ENCODE data around the gene NECTIN4. TPM values are rescaled to one million over a fixed set of nuclear protein-coding genes. Genes with fewer than 3 reads are reported as not detected.

The NECTIN4 gene
- polyA plus RNA-seq, 1 experiment: not detected

DNA sequence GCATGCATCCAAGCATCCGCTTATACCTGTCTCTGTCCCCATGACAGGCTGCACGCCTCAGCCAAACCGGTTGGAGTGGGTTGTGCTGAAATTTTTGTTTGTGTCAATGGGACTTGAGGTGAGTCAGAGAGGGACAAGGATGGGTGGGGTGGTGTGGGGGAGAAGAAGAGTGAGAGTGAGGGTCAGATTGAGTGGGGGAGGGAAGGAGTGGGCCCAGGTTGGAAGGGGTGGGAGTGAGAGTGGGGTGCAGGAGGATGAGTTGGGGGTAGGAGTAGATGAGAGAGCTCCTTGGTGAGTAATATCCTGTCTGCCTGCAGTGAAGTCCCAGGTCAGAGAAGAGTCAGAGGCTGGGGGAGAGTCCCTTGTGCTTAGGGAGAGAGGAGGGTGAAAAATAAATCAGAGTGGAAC is 3.3 kb upstream of the NECTIN4 start:
- TF ChIP-seq, protein P1, sequence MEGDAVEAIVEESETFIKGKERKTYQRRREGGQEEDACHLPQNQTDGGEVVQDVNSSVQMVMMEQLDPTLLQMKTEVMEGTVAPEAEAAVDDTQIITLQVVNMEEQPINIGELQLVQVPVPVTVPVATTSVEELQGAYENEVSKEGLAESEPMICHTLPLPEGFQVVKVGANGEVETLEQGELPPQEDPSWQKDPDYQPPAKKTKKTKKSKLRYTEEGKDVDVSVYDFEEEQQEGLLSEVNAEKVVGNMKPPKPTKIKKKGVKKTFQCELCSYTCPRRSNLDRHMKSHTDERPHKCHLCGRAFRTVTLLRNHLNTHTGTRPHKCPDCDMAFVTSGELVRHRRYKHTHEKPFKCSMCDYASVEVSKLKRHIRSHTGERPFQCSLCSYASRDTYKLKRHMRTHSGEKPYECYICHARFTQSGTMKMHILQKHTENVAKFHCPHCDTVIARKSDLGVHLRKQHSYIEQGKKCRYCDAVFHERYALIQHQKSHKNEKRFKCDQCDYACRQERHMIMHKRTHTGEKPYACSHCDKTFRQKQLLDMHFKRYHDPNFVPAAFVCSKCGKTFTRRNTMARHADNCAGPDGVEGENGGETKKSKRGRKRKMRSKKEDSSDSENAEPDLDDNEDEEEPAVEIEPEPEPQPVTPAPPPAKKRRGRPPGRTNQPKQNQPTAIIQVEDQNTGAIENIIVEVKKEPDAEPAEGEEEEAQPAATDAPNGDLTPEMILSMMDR (IDR thresholded peaks at IDR 0.05; ENCODE audit: insufficient read depth, low read depth, low read length): no peak
- H3K36me3 ChIP-seq (ENCODE audit: control insufficient read depth, insufficient read depth, low read length): no peaks in the 10 kb centered on the region
- H3K27me3 ChIP-seq (ENCODE audit: control insufficient read depth, insufficient read depth, low read length): no peaks in the 10 kb centered on the region
- ChIA-PET POLR2A (interaction anchor here (0.5 kb wide), 1 partner anchor 71 kb away, joined by 3 read pairs; the partner anchor contains the start of gene F11R), CTCF (interaction anchor here (0.8 to 8.9 kb wide), 3 partner anchors 17 to 47 kb away, joined by 3 to 132 read pairs (median 4); partner anchors contain the start of genes ARHGAP30 and USF1)
- no peak for DNase-seq (ENCODE audit: low read depth)
- H3K4me3 ChIP-seq (ENCODE audit: low read depth, low read length): no peak overlapping the region

DNA sequence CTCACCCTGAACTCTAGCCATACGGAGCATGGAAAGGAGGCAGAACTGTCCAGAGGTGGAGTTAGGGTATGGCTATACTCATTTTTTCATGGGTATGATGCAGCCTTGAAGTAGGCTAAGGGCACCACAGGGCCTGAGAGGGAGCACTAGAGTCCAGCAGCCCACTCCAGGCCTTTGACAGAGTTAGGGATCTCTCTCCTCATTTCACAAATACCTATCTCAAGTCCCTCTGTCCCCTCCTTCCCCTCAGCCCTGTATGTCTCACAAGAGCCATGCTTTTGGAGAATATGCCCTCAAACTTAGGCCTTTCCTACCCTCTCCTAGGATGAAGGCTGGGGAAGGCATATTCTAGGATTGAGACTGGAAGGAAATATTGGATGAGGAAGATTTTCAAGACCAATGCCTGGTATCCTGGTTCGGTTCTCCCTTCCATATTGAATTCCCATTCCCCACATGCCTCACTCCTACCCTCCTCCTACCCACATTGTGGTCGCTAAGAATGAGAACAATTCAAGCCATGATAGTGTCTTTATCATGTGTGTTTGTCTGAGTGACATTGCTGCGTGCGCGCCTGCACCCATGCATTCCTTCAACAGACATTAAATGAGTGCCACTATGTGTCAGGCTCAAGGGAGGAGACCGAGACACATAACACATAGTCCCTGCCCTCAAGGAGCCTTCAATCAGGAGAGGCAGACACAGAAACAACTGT is 2.6 kb upstream of the NECTIN4 start:
- no peak for DNase-seq (ENCODE audit: low read depth)

DNA sequence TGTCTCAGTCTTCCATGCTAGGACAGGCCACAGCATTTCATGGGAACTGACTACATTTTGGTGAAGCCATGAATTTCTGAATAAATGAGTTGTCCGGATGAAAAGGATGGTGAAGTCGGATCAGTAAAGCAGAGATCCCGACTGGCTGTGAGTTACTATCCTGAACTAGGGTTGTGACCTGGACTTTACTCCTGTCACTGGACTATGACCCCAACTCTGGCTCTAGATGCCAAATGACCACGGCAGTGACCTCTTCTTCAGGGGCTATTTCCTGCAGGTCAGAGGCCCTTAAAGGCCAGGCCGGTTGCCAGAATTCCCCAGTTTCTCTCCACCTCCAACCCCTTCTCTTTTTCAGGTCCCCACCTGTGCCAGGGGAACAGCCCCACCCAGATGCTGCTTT is 1.7 kb upstream of the NECTIN4 start:
- no peak overlapping the region for H3K4me3 ChIP-seq (ENCODE audit: low read depth, low read length)
- TF ChIP-seq, protein P1 (IDR thresholded peaks at IDR 0.05; ENCODE audit: insufficient read depth, low read depth, low read length): no peak
- ChIA-PET CTCF (no interaction called here), POLR2A (interaction anchor here (0.6 kb wide), 1 partner anchor 13 kb away, joined by 3 read pairs; no protein-coding TSS in a partner anchor)
- no peaks in the 10 kb centered on the region for H3K36me3 ChIP-seq (ENCODE audit: control insufficient read depth, insufficient read depth, low read length)
- no peaks in the 10 kb centered on the region for H3K27me3 ChIP-seq (ENCODE audit: control insufficient read depth, insufficient read depth, low read length)
- no peak for DNase-seq (ENCODE audit: low read depth)

More for the DNA sequence above, 2.6 kb upstream of the NECTIN4 start:
- TF ChIP-seq, protein P1 (IDR thresholded peaks at IDR 0.05; ENCODE audit: insufficient read depth, low read depth, low read length): no peak
- POLR2A ChIA-PET: interaction anchor here (0.5 kb wide), 1 partner anchor 71 kb away, joined by 3 read pairs; the partner anchor contains the start of gene F11R
- Histone ChIP-seq H3K4me3 (ENCODE audit: low read depth, low read length) (no peak overlapping the region), H3K36me3 (ENCODE audit: control insufficient read depth, insufficient read depth, low read length) (no peaks in the 10 kb centered on the region), H3K27me3 (ENCODE audit: control insufficient read depth, insufficient read depth, low read length) (no peaks in the 10 kb centered on the region)
- CTCF ChIA-PET: interaction anchor here (0.8 to 8.9 kb wide), 2 partner anchors 17 to 46 kb away, joined by 4 to 132 read pairs; partner anchors contain the start of genes ARHGAP30 and USF1

DNA sequence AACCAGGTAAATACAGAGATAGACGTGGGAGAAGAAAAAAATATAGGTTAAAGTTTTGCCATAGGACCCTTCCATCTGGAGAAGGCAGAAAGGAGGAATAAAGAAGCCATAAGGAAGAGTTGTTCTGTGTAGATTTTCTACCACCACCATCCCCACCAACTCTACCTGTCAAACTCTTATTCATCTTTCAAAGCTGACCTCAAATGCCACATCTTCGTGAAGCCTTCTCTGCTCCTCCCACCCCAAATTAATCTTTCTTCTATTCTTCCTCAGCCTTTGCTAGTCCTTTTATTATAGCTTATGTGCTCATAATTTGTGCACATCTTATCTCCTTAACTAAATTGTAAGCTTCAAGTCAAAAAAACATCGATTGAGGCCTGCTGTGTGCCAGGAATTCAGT is 1.3 kb upstream of the NECTIN4 start:
- Histone ChIP-seq H3K4me3 (ENCODE audit: low read depth, low read length) (no peak overlapping the region), H3K36me3 (ENCODE audit: control insufficient read depth, insufficient read depth, low read length) (no peaks in the 10 kb centered on the region), H3K27me3 (ENCODE audit: control insufficient read depth, insufficient read depth, low read length) (no peaks in the 10 kb centered on the region)
- POLR2A ChIA-PET: interaction anchor here (0.6 kb wide), 1 partner anchor 14 kb away, joined by 3 read pairs; no protein-coding TSS in a partner anchor
- TF ChIP-seq, protein P1 (IDR thresholded peaks at IDR 0.05; ENCODE audit: insufficient read depth, low read depth, low read length): no peak
- CTCF ChIA-PET: no interaction called here
- DNase-seq (ENCODE audit: low read depth): no peak

DNA sequence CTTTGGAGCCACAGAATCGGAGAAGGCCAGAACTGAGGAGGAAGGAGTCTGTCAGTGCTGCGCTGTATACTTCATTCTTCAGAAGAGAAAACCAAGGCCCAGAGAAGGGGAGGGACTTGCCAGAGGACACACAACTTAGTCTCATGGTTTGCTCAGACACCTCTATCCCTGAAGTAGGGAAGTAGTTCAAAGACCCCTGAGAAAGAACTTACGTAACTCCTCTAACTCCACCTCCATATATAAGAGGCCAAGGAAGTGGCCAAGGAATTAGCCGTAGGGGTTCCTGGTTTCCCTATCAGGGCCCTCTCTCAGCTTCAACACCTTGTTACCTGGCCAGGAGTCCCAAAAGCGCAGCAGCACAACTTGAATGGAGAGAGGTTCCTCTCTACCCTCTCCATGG is 580 bp upstream of the NECTIN4 start:
- no peak for DNase-seq (ENCODE audit: low read depth)
- no peak overlapping the region for H3K4me3 ChIP-seq (ENCODE audit: low read depth, low read length)
- H3K36me3 ChIP-seq (ENCODE audit: control insufficient read depth, insufficient read depth, low read length): no peaks in the 10 kb centered on the region
- H3K27me3 ChIP-seq (ENCODE audit: control insufficient read depth, insufficient read depth, low read length): no peaks in the 10 kb centered on the region
- TF ChIP-seq, protein P1 (IDR thresholded peaks at IDR 0.05; ENCODE audit: insufficient read depth, low read depth, low read length): no peak
- ChIA-PET POLR2A (no interaction called here), CTCF (interaction anchor here (1.3 kb wide), 1 partner anchor 48 kb away, joined by 3 read pairs; no protein-coding TSS in a partner anchor)
